Measurements from ENCODE around the gene RBM24. TPM values are rescaled to one million over a fixed set of nuclear protein-coding genes. Genes with fewer than 3 reads are reported as not detected.

The RBM24 gene
- total and polyA plus RNA-seq, 2 donors (not counting 3 experiments of a cell fraction or from before 2014, with no cell fraction given), result 6.6 to 6.7 TPM

GRCh38 chr6:17292600-17293133, 11.5 kb downstream of the RBM24 start:
- dilution Hi-C loops (cut with MboI; ENCODE audit: extremely low pct_ligation_motif_present, low sequenced_read_pairs) (no loop called here), intact Hi-C loops (cut with micrococcal nuclease) (no loop called here)
- CTCF ChIA-PET, result interaction anchor here (0.9 to 1.3 kb wide), 2 partner anchors 11 to 291 kb away, joined by 4 to 5 read pairs; no protein-coding TSS in a partner anchor
- H3K36me3 ChIP-seq (ENCODE audit: control insufficient read depth in 2 of 2, extremely low read depth in 1 of 2, insufficient read depth in 2 of 2, low read length in 2 of 2), result no peaks in the 10 kb centered on the region
- no peak overlapping the region for H2AFZ ChIP-seq (ENCODE audit: low read depth, low read length)
- FAIRE-seq, result peak; percentile 56
- DNase-seq (ENCODE audit: low read depth, low spot score), result no peak
- TF ChIP-seq EZH2 (IDR thresholded peaks at IDR 0.05; ENCODE audit: borderline replicate concordance, low read depth, low read length, severe bottlenecking) (no peak), CTCF (IDR thresholded peaks at IDR 0.05; ENCODE audit: extremely low read depth in 1 of 2, insufficient read depth in 1 of 2, low read depth in 1 of 2, low read length in 2 of 2) (no peak), FOS (IDR thresholded peaks at IDR 0.05; ENCODE audit: borderline replicate concordance, insufficient read depth, low read length) (no peak), JUN (IDR thresholded peaks at IDR 0.05; ENCODE audit: borderline replicate concordance, insufficient read depth, insufficient read length, low read depth) (no peak), GATA2 (IDR thresholded peaks at IDR 0.05; ENCODE audit: insufficient read depth, insufficient read length, low read depth, low read length) (no peak), MAX (IDR thresholded peaks at IDR 0.05; ENCODE audit: insufficient read depth, insufficient read length) (no peak), POLR2AphosphoS5 (IDR thresholded peaks at IDR 0.05; ENCODE audit: insufficient read depth, low read depth, low read length) (no peak), POLR2A (IDR thresholded peaks at IDR 0.05; ENCODE audit: low read depth, low read length) (no peak), MYC (IDR thresholded peaks at IDR 0.05; ENCODE audit: low read depth, low read length) (no peak)
- no peak overlapping the region for H3K4me3 ChIP-seq (replicated peaks in 1 of 3; ENCODE audit: insufficient read depth in 1 of 3, low read depth in 1 of 3, low read length in 3 of 3)
- no TSS peak for BruUV-seq (replicated peaks)
- no peaks in the 10 kb centered on the region for H3K27me3 ChIP-seq (ENCODE audit: control insufficient read depth in 2 of 2, insufficient read depth in 2 of 2, low read length in 2 of 2)
- no peak overlapping the region for H3K27ac ChIP-seq (ENCODE audit: insufficient read depth, low read depth, low read length)
- POLR2A ChIA-PET, result no interaction called here
- no peaks in the 10 kb centered on the region for H4K20me1 ChIP-seq (replicated peaks; ENCODE audit: control insufficient read depth, extremely low read depth, insufficient read depth, low read length)
- H3K9me3 ChIP-seq (replicated peaks; ENCODE audit: control insufficient read depth, insufficient read depth, low read length), result no peaks in the 10 kb centered on the region
- no peak overlapping the region for H3K9ac ChIP-seq (replicated peaks; ENCODE audit: extremely low read depth, insufficient read depth, low read length)
- no peaks in the 10 kb centered on the region for H3K79me2 ChIP-seq (ENCODE audit: control insufficient read depth, insufficient read depth, low read length)
- H3K4me2 ChIP-seq (ENCODE audit: insufficient read depth, low read length), result no peak overlapping the region
- no peaks in the 10 kb centered on the region for H3K9me1 ChIP-seq (replicated peaks; ENCODE audit: control insufficient read depth, extremely low read depth, insufficient read depth, low read length)
- H3K4me1 ChIP-seq (ENCODE audit: control insufficient read depth, extremely low read depth, insufficient read depth, low read length), result no peaks in the 10 kb centered on the region

Data from endothelial cell of umbilical vein (primary cell).